ENCODE results near the gene PLCB1.

- no peak for TF ChIP-seq EZH2 (IDR thresholded peaks at IDR 0.05; ENCODE audit: borderline replicate concordance)
- TF ChIP-seq, protein P1, sequence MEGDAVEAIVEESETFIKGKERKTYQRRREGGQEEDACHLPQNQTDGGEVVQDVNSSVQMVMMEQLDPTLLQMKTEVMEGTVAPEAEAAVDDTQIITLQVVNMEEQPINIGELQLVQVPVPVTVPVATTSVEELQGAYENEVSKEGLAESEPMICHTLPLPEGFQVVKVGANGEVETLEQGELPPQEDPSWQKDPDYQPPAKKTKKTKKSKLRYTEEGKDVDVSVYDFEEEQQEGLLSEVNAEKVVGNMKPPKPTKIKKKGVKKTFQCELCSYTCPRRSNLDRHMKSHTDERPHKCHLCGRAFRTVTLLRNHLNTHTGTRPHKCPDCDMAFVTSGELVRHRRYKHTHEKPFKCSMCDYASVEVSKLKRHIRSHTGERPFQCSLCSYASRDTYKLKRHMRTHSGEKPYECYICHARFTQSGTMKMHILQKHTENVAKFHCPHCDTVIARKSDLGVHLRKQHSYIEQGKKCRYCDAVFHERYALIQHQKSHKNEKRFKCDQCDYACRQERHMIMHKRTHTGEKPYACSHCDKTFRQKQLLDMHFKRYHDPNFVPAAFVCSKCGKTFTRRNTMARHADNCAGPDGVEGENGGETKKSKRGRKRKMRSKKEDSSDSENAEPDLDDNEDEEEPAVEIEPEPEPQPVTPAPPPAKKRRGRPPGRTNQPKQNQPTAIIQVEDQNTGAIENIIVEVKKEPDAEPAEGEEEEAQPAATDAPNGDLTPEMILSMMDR (IDR thresholded peaks at IDR 0.05; ENCODE audit: poor library complexity) = no peak
These were observed 10.4 kb upstream of the PLCB1 start for GRCh38 chr20:8121666-8122065.

Data from hepatocyte (in vitro differentiated cells).